Measurements from ENCODE around the gene SLC22A31.
"Not testable (repeated sequence)": the region's sequence is repeated elsewhere in the genome, so short reads cannot be mapped to it uniquely, and the experiment has no call there.

The SLC22A31 gene

DNA sequence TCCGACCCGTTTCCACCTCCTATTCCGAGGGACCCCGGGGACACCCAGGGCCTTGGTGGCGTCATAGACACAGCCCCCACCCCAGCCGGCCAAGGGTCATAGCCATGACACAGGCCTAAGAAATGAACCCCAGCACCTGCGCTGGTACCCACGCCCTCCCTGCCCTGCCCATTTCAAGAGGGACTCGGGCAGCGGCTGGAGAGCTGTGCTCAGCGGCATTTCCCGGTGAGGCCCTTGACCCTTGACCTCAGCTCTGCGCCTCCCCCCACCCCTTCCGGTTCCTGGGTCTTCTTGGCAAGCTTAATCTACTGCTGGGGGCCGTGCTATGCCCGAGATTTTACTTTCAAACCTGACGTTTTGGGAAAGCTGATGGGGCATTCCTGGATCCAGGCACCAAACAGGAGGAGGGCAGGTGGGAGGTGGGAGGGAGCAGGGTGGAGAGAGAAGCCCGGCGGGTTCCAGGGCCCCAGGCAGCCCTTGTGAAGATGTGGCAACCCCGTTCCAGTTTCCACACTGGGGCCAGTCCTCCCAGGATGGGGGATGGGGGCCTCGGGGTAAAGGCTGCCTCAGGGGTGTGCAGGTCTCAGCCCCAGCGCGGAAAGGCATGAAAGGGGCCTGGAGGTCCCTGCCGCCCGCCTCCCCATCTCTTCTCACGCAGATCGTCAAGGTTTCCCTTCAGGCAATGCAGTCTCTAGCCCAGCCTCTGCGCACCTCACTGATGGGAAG lies at the start of gene SLC22A31:
SLC22A31 (minus strand) TSS at position 414 of the 726 bp plus-strand sequence; CDS start at position 378, 36 bp downstream.
- DNase-seq = no peak

- no peak for DNase-seq
Observed at GRCh38 chr16:89248196-89248982, 48.1 kb upstream of the SLC22A31 start.

GRCh38 chr16:89247734-89248075 lies 47.4 kb upstream of the SLC22A31 start:
- not testable (repeated sequence) for DNase-seq

DNA sequence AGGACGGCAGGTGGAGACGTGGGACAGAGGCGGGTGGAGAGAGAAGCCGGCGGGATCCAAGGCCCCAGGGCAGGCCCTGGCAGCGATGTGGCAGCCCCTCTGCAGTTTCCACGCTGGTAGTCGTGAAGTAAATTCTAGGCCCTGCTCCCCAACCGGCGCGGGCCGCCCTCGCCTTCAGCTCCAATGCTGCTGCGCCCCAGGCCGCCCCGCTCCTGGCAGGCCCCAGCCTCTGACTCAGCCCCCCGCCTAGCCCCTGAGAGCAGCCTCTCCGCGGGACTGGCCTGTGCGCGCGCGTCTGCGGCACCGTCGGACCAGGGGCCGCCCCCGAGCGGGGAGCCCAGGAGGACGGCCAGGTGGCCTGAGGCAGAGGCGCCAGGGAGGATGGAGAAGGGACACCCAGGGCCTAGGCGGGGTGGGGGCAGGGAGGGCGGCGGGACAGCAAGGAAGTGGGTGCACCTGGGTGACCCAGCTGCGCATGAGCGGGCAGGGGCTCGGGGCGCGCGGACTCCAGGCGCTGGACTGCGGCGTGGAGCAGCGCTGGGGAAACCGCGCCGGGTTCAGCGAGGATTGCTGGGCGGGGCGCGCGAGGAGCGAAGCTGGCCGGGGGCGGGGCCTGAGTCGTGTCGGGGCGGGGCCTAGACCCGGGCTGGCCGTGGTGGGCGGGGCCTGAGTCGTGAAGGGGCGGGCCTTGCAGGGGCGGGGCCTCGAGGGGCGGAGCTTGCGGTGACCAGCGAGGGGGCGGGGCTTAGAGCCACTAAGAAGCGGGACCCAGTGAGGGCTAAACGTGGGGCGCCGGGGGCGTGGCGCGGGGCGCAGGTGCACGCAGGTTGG lies 46.8 kb upstream of the SLC22A31 start:
- DNase-seq = peak; percentile 92

- no peak for DNase-seq
Observed at GRCh38 chr16:89246383-89246902, 46.1 kb upstream of the SLC22A31 start.

GRCh38 chr16:89244754-89245153 lies 44.4 kb upstream of the SLC22A31 start:
- DNase-seq = no peak

DNA sequence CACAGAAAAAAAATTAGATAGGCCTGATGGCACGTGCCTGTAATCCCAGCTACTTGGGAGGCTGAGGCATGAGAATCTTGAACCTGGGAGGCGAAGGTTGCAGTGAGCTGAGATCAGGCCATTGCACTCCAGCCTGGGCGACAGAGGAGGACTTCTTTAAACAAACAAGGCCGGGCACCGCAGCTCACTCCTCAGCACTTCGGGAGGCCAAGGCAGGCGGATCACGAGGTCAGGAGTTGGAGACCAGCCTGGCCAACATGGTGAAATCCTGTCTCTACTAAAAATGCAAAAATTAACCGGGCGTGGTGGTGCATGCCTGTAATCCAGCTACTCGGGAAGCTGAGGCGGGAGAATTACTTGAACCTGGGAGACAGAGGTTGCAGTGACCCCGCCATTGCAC lies 43.9 kb upstream of the SLC22A31 start:
- DNase-seq = not testable (repeated sequence)

- no peak for DNase-seq
Observed at GRCh38 chr16:89243664-89244063, 43.3 kb upstream of the SLC22A31 start.

GRCh38 chr16:89242795-89243200 lies 42.5 kb upstream of the SLC22A31 start:
- DNase-seq = no peak

DNA sequence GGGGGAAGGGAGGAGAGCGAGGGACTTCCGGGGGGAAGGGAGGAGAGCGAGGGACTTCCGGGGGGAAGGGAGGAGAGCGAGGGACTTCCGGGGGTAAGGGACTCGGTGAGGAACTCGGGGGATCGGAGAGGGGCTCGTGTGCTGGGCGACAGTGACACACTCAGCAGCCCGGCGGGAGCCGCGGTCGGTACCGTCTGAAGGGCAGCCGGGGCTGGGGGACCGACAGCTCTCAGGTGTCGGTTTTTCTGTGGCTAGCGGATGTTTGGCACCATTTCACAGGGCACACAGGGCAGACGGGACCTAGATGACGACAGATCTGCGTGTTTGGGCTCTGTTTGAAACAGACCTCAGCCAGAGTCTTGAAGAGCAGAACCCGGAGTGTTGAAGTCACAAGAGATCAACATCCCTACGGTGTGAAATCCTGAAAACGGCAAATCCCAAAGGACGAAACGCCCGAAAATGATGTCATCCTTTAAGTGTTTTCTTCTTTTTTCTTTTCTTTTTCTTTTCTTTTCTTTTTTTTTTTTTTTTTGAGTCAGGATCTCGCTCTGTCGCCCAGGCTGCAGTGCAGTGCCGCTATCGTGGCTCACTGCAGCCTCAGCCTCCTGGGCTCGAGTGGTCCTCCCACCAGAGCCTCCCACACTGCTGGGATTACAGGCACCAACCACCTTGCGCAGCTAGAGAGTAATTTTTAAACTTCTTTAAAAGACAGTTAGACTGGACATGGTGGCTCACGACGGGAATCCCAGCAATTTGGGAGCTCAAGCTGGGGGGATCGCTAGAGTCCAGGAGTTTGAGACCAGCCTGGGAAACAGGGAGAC lies 41.1 kb upstream of the SLC22A31 start:
- DNase-seq = peak; percentile 86

DNA sequence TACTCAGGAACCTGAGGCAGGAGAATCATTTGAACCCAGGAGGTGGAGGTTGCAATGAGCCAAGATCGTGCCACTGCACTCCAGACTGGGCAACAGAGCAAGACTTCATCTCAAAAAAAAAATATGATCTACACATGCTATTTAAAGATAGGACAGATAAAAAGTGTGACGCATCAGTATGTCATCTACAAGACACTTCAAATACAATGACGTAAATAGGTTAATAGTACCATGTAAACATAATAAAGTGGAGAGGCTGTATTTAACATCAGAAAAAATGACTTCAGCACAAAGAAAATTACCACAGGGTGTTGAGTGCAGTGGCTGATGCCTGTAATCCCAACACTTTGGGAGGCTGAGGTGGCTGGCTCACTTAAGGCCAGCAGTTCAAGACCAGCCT lies 37.4 kb upstream of the SLC22A31 start:
- DNase-seq = no peak

DNA sequence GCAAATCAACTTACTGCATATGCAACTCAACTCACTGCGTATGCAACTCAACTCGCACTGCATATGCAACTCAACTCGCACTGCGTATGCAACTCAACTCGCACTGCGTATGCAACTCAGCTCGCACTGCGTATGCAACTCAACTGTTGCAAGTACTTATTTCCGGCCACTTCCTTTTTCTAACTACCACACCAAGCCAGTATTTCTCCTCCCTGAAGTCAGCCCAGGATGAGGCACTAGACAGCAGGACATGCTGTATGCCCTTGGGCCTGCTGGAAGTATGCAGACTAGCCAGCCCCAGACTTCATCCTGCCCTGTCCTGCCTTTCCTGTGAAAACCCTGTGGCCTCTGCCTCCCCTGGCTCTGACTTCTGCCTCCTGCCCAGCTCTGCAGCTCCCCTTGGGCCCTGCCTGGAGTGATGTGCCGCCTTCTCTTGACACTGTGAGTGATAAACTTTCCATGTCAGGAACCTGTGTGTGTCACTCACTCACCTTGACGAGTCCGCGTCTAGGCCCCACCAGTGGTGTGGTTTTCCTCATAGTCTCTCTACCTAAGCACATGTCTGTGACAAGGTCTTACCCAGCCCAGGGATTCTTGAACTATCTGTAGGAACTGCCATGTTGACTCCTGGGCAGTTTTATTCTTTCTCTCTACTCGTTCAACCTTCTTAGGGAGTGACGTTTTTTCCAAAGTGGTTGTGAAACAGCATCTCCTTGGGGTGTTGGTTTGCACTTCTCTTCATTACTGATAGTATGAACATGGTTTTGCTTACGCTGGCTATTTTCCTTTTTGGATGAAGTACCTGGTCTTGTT lies 33.5 kb upstream of the SLC22A31 start:
- no peak for DNase-seq

DNA sequence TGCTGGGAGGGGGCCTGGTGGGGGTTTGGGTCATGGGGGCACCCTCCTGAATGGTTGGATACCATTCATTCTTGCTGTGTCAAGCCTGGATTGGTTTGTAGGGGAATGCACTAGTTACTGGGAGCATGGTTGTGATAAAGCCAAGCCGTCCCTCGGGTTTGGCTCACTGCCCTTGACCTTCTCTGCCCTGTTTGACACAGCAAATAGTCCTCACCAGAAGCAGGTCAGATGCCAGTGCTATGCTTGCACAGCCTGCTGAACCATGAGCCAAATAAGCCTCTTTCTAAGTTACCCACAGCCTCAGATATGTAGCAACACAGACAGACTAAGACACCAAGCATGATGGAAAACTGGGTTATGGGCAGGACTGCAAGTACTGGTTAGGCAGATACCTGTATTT lies 31.8 kb upstream of the SLC22A31 start:
- no peak for DNase-seq

GRCh38 chr16:89230255-89230654 lies 29.9 kb upstream of the SLC22A31 start:
- DNase-seq = no peak

DNA sequence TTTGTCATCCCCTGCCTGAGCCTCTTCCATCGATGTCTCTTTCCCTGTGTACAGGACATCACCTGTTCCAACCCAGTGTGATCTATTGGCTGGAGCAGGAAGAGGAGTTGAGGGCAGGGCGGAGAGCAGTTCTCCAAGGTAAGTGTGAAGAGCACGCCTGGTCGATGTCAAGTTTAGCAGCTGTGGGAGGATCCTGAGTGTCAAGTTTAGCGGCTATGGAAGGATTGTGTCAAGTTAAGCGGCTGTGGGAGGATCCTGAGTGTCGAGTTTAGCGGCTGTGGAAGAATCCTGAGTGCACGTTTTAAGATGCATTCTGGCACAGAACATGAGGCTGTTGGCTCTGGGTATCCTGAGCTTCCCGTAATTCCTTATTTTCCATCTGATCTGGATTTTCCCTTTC lies 24.3 kb upstream of the SLC22A31 start:
- DNase-seq = no peak

DNA sequence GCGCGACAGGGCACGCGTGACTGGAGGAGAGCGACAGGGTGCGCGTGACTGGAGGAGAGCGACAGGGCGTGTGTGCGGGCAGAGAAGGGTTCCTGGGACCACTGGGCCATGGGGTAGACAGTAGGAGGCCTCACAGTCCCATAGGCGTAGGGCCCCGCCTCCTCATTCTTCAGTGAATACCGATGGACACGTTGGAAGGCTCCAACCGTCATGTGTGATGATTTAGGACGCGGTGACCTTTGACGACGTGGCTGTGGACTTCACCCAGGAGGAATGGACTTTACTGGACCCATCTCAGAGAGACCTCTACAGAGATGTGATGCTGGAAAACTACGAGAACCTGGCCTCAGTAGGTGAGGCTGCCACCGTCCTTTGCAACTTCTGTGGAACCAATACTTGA lies 22.6 kb upstream of the SLC22A31 start:
- DNase-seq = no peak

GRCh38 chr16:89221604-89222003 lies 21.3 kb upstream of the SLC22A31 start:
- DNase-seq = no peak

- DNase-seq = no peak
Observed at GRCh38 chr16:89219365-89219764, 19.0 kb upstream of the SLC22A31 start.

DNA sequence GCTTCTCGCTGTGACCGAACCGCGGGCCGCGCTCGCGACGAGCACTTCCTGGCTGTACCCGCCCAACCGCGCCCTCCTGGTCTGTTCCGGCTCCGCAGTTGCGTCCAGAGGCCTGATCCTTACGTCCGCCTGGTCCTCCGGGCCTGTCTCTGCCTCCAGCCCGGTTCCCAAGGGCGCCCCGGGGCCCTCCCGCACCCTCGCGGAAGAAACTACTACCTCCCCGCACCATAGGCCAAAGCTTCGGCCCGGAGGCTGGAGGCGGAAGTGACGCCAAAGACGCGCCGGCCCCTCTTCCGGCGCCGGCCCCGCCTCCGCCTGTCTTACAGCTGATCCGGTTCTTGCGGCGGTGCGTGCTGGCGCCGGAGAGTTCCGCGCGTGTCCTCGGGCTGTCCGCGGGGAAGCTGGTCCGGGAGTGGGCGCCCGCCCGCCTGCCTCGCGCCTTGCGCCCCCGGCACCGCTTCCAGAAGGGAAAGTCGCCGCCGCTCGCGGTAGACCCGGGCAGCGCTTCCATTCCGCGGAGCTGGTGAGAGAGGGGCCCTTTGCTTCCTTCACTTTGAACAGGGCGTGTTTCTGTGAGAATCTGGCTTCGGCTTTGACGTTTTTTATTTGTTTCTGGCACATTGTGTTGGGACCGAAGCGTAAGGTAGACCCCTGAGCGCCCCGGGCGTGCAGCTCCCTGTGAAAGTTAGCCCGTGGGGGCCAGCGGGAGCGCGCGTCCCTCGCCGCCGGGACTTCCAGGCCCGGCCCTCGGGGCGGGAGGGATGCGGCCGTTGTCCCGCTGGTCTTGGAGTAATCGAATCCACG lies 17.3 kb upstream of the SLC22A31 start, which contains the start of gene ZNF778:
ZNF778 (plus strand) TSS at position 316 of the 804 bp plus-strand sequence. CDS start 3,425 bp downstream, outside the sequence.
- peak; percentile 85 for DNase-seq

- no peak for DNase-seq
Observed at GRCh38 chr16:89217138-89217387, 16.7 kb upstream of the SLC22A31 start.

Measured in CD4-positive, alpha-beta T cell treated with Interleukin-21 for 1 hour (primary cell).